GM12872 (cell line): ENCODE measurements around the gene AUTS2.

Experiments used
- CTCF ChIP-seq: IDR thresholded peaks from 3 replicates; pipeline ENCODE4 v1.5.1; 2011; ENCODE audit warnings: low read depth, mild to moderate bottlenecking, low read length, moderate library complexity; ENCODE audit not compliant: insufficient read depth

Gene AUTS2

DNA sequence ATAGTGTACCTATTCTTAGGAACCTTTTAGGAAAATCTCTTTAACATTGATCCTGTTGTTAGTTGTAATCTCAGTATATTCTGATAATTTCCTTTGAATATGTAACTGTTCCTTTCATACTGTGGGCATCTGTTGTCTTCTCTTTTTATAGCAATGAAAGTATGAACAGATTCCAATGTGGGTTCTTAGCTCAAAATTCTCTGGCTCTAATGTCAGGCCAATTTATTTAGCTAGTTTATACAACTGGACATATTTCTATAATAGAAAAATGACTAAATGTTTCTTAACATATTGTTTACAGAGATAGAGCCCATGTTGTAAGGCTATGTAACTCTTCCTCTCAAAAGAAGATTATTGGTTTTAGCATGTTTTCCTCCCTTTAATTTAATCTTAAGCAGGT is 363.2 kb downstream of the AUTS2 start:
- no peak for TF ChIP-seq CTCF

GRCh38 chr7:69962186-69963065 is 364.2 kb downstream of the AUTS2 start:
- TF ChIP-seq CTCF = no peak

DNA sequence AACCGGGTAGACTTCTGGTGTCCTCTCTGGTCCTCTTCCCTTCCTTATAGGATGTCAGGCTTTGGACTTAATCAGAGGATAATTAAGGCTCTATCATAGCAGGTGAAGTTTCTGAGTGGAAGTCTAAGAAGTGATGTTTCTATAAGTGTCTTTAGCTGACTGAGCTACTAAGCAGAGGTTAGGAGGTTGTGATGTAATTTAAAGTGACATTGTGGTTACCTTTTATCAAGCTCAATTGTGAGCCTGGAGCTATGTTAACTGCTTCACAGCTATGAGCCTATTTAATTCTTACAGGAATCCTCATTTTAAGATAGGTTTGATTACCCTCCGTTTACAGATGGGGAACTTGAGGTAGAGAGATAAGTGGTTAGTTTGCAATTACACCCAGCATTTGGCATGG is 365.1 kb downstream of the AUTS2 start:
- no peak for TF ChIP-seq CTCF

- no peak for TF ChIP-seq CTCF
Measured at GRCh38 chr7:69966766-69967591, 368.7 kb downstream of the AUTS2 start.

GRCh38 chr7:69967689-69968450 is 369.6 kb downstream of the AUTS2 start:
- TF ChIP-seq CTCF = no peak

DNA sequence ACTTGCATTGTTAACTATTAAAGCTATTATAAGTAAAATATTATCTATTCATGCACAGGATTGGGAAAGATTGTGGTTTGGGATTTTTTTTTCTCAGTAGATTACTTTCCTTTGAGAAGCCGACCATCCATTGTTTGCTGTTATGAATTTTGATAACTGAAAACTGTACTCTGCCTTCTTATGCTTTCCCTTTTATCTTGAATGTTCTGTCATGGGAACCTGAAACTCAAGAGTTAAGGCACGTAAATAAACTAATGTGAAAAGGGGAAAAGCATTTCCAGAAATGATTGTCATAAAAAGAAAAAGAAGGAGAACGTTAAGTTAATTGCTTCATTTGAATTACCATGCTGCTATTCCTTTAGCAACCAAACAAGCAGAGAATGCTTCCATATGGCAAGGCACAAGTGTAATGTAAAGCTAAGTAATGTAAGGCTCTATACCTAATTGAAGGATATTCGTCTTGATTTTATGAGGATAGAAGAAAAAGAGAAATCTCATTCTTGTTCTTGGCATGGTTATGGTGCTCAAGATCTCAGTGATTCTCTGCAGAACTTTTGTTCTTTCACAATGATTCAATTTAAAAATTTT is 370.8 kb downstream of the AUTS2 start:
- no peak for TF ChIP-seq CTCF
